CD4-positive, alpha-beta T cell treated with Interferon alpha-2 for 1 hour (primary cell): ENCODE measurements around the gene PLD3.

Source experiments
- DNase-seq, 2 donors: peaks; one replicate each; pipeline ENCODE4 v3.0.0-alpha.2; 2020 to 2022

The PLD3 gene

GRCh38 chr19:40414542-40415535 is 66.3 kb downstream of the PLD3 start:
- DNase-seq = no peak

DNA sequence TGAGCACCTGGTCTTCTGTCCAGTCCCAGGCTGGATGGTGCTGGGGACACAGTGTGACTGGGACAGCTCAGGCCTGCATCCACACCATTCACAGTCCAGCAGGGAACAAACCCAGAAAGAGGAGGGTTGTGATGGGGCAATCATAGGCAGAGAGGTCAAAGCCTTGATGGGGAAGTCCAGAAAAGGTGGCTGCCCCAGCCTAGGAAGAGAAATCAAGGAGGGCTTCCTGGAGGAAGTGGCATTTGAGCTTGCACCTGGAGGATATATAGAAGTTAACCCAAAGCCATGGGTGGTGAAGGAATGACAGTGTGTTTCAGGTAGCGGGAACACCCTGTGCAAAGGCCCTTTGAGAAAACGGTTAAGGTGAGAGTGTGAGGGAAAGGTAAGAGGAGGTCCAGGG is 67.3 kb downstream of the PLD3 start:
- DNase-seq = no peak

DNA sequence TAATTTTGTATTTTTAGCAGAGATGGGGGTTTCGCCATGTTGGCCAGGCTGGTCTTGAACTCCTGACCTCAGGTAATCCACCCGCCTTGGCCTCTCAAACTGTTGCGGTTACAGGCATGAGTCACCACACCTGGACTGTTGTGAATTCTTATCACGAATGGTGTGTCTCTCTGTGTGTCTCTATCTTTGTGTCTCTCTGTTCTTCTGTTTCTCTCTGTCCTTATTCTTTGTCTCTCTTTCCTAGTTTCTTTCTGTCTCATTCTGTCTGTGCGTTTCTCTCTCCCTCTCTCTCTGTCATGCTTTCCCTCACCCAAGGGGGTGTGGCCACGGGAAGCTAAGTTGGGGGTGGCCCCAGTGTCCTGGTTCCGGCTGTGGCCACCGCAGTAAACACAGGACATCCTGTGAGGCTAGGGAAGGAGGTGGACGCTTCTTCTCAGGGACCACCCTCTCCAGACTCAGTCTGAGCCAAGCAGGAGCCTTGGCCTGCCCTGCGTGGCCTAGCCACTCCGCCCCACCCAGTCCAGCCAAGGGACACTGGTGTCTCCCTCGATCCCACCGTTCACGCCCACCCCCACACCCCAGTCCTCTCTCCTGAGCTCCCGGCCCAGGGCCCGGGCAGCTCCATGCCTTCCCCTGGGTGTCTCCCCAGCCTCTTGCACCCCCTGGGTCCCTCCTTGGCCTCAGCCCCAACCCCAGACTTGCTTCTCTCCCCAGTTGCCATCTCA is 68.6 kb downstream of the PLD3 start:
- DNase-seq = no peak

DNA sequence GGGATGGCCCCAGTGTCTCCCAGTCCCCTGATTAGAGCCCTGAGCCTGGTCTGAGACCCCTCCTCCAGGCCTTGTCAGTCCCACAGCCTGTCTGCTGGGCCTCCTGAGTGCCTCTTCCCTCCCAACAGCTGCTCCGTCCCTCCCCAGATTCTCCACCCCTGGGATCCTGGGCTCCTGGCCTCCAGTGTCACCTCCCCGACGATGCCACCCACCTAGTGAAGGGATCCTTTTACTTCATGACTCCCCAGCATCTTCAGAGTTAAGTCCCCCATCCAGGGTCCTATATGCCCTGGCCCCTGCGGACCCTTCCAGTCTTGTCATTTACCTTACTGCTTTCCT is 69.1 kb downstream of the PLD3 start:
- DNase-seq = no peak

DNA sequence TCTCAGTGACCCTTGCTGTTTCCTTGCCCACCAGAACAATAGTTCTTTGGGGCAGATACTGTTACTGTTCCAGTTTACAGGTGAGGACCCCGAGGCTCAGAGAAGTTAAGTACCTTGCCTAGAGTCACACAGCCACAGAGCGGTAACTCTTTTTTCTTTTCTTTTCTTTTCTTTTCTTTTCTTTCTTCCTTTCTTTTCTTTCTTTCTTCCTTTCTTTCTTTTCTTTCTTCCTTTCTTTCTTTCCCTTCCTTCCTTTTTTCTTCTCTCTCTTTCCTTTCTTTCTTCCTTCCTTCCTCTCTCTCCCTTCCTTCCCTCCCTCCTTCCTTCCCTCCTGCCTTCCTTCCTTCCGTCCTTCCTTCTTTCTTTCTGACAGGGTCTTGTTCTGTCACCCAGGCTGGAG is 69.5 kb downstream of the PLD3 start:
- no peak for DNase-seq

GRCh38 chr19:40419066-40419612 is 70.6 kb downstream of the PLD3 start:
- DNase-seq = no peak

GRCh38 chr19:40419780-40420179 is 71.3 kb downstream of the PLD3 start:
- no peak for DNase-seq

DNA sequence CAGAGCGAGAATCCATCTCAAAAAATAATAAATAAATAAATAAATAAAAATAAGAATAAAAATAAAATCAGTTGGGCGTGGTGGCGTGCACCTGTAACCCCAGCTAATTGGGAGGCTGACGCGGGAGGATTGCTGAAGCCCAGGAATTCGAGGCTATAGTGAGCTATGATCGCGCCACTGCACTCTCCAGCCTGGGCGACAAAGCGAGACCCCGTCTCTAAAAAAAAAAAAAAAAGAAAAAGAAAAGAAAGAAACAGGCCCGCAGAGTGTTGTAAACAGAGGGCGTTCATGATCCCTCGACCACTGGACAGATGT is 71.9 kb downstream of the PLD3 start:
- DNase-seq = no peak

- DNase-seq = peak; percentile 77 to 85
Observed at GRCh38 chr19:40420766-40421765, 72.6 kb downstream of the PLD3 start.

DNA sequence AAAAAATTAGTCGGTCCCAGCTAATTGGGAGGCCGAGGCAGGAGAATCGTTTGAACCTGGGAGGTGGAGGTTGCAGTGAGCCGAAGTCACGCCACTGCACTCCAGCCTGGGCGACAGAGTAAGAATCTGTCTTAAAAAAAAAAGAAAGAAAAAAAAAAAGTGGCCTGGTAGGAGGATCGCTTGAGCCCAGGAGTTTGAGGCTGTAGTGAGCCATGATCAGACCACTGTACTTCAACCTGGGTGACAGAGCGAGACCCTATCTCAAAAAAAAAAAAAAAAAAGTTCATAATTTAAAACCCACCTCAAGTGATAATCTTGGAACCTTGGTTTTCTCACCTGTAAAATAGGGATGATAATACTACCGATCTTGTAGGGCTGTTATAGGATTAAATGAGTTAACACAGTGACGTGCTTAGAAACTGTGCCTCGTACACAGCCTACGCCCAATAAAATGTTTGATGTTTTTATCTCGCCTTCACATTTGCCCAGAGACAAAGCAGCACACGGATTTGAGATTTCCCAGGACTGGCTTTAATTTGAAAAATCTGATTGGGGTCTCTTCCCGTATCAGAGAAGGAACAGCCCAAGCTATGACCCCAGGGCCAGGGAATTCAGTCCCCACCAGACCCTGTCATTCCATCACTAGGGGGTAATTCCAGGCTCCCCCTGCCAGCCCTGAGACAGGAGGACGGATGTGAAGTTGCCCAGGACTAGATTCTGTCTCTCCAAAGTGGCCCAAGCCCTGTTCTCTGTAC is 73.7 kb downstream of the PLD3 start:
- DNase-seq = no peak

- DNase-seq = no peak
Observed at GRCh38 chr19:40422748-40423566, 74.5 kb downstream of the PLD3 start.

- no peak for DNase-seq
Observed at GRCh38 chr19:40423938-40424337, 75.4 kb downstream of the PLD3 start.

- DNase-seq = no peak
Observed at GRCh38 chr19:40424637-40425449, 76.3 kb downstream of the PLD3 start.

- DNase-seq = peak; percentile 100
Observed at GRCh38 chr19:40425450-40426287, 77.2 kb downstream of the PLD3 start, which contains the start of gene SERTAD1. Gene SERTAD1, minus strand, starts transcription at chr19:40425992. Its CDS starts 2,446 bp downstream, at chr19:40423546.
